Measurements from ENCODE around the gene FAM236C.
"Not testable (repeated sequence)": the region's sequence is repeated elsewhere in the genome, so short reads cannot be mapped to it uniquely, and the experiment has no call there.

The FAM236C gene

DNA sequence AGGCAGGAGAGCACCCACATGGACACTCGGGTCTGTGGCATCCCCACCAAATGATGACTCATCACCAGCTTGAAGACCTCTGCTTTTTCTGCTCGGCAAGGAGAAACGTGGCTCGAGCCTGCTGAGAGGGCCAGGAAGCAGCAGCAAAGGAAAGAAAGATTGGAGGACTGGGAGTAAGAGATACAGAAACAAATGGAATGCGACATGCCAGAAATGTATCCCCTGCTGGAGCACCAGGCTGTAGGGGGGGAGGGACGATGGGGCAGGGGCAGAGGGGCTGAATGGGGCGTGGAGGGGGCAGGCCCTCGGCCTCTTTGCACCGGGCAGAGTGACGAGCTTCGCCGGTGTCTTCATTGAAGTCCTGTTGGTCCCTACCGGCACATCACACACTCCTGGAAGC lies at the start of gene FAM236C:
Gene FAM236C (plus strand): TSS at position 301 of the 400 bp plus-strand sequence. CDS start 100 bp downstream, outside the sequence.
- DNase-seq, result not testable (repeated sequence)

DNA sequence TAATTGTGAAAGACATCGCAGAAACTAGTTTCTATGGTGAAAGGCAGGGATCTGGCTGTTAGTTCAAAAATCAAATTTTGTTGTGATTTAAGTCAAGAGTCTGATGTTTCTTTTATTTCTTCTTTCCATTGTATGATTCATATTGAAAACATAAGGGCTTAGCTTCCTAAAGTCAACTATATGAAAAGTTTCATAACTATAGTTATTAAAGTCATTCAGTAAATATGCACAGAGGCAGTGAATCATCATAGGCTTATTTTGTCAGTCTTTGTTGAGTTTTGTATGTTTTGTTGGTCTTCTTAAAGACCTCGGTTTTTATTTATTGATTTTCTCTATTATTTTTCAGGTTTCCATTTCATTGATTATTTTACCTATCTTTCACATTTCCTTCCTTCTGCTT lies 29.5 kb upstream of the FAM236C start:
- DNase-seq, result not testable (repeated sequence)

DNA sequence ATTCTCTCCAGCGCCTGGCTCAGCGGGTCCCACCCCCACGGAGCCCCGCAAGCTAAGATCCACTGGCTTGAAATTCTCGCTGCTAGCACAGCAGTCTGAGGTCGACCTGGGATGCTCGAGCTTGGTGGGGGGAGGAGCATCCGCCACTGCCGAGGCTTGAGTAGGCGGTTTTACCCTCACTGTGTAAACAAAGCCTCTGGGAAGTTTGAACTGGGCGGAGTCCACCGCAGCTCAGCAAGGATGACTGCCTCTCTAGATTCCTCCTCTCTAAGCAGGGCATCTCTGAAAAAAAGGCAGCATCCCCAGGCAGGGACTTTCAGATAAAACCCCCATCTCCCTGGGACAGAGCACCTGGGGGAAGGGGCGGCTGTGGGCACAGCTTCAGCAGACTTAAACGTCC lies 22.7 kb upstream of the FAM236C start:
- not testable (repeated sequence) for DNase-seq

DNA sequence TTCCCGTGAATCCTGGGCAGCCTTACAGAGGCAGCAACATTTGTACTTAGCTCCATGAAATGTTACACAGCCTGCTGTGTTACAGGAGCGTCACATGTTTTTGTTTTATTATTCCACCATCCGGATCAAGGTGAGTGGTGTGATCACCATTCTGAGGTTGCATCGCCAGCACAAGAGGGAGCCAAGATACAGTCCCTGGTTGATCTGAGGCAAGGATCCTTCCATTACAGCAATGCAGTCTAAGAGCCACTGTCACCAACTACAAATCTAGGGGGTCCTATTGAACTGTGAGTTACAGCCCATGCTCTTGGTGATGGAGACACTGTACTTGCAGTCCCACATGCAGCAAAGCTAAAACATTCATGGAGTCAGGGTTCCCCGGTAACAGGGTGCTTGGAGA lies 3.7 kb downstream of the FAM236C start:
- not testable (repeated sequence) for DNase-seq

DNA sequence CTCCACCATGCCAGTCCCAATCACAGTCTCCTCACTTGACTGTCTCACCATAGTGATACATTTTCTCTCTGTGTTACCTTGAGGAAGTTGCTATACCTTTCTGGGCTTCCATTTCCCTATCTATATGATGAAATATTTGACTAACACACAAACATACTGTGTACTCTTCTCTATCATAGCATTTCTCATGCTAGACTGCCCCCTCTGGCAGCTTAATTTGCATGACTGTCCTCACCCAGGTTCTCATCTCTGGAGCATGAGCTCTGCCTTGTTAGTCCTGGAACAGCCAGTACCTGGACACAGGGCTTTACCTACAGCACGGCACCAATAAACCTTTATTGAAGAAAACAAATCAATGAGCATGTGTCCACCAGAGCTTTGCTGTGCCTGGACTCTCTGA lies 19.9 kb downstream of the FAM236C start:
- DNase-seq, result not testable (repeated sequence)

DNA sequence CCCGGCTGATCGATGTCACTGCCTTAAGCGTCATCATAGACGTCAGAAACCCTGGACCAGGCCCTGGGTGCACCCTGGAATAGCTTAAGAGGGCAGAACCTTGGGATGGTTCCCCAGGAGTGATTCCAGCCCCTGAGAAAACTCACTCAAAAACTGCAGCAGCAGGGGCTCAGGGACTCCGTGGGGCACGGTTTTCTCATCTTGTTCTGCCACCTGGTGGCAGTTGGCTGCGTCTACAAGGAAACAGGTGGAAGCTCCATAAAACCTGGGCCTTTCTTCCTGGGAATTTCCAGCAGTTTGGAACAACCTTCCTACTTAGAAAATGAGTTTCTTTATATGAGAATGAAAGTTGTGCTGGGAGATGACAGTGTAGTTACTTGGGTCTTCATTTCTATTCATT lies 24.0 kb downstream of the FAM236C start:
- not testable (repeated sequence) for DNase-seq

DNA sequence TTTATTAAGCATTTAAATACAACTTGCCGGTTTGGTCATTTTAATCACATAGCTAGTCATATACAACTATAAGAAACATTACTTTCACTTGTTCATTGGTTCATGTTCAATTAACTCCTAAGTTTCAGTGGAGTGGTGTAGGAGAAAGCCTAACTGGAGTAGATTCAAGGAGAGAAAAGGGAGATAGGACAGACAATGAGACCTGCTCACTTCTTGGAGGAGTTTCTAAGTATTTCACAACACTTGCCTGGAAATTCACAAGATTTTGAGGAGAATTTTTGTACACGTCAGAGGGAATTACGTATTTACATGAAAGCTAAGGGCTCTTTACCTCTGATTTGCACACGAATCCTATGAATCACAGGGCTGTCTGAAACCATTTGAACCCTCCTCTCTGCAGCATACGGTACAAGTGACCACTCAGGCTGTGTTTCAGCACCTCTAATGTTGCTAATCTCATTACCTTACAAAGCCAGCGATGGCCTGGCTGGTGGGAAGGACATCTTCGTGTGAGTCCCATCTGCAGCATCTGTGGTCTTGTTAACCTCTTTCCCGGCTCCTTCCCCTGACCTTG lies 24.6 kb downstream of the FAM236C start:
- DNase-seq, result not testable (repeated sequence)

DNA sequence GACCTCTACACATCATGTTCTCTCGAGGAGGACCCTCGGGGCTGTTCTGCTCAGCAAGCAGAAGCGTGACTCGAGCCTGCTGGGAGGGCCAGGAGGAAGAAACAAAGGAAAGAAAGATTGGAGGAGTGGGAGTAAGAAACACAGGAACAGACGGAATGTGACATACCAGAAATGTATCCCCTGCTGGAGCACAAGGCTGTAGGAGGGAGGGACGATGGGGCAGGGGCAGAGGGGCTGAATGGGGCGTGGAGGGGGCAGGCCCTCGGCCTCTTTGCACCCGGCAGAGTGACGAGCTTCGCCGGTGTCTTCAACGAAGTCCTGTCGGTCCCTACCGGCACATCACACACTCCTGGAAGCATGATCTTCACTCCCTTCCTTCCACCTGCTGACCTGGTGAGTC lies 25.5 kb downstream of the FAM236C start, which contains the start of gene FAM236A:
Gene FAM236A (plus strand): TSS at position 301 of the 400 bp plus-strand sequence. CDS start 57 bp downstream, at position 358.
- not testable (repeated sequence) for DNase-seq

DNA sequence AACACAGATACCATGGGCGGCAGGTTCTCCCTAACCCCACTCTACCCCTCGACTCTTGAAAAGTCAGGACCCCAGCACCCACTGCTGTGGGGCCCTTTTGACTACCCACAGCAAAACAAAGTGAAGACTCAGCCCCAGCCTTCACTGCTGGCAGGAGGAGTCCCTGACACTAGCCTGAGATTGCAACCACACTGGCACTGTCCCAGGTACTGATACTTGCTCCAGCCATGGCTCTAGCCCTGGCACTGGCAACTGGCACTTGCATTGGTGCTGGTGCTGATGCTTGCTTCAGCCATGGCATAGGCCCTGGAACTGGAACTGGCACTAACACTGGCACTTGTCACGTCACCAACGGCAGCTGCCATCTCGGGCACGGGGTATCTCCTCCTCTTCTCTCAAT lies 29.9 kb downstream of the FAM236C start:
- not testable (repeated sequence) for DNase-seq

DNA sequence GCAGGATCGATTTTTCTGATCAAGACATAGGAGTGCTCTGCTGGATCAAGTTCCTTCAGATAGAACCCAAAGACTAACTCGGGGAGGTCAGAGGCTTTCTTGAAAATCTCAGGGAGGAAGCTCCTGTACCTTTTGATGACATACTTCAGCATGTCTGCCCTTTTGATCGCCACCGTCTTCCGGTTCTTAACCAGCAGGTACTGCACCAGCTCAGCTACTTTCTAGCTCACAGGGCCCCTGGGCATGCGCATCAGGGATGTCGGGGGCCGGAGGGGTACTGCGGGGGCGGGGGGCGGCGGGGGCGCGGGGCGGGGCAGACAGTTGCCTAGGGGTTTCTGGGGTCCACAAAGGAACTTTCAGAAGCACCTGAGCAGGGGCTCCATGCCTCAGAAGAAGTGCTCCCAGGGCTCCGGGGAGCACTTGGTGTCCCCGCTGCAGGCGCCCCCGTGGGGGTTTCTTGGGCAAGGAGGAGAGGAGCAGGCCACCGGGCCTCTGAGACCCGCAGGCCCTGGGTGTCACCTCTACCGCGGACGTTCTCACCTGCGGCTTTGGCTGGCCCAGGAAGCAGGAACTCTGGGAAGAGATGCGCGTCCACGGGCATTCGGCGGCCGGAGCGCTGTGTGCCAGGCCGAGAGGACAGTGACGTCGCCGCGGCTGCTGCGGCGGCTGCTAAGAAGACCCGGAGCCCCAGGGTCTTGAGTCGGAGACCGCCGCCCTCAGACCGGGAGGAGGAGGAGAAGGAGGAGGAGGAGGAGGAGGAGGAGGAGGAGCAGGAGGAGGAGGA lies 30.8 kb downstream of the FAM236C start:
- not testable (repeated sequence) for DNase-seq

DNA sequence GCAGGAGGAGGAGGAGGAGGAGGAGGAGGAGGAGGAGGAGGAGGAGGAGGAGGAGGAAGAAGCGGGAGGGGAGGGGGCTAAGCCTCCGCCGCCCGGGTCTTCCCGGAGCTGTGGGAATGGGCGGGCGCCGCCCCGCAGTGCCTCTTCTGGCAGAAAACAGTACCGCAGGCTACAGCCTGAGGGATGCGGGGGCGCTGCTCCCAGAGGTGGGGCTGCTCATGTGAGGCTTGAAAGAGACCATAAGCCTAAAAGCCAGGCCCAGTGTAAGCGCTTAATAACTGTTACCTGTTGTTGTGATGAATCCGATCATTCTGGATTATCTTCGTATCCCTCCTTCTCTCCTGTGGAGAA lies 31.4 kb downstream of the FAM236C start, which contains the start of gene DMRTC1:
Gene DMRTC1 (minus strand): TSS at position 19 of the 351 bp plus-strand sequence. CDS start 68,143 bp downstream, outside the sequence.
- not testable (repeated sequence) for DNase-seq

DNA sequence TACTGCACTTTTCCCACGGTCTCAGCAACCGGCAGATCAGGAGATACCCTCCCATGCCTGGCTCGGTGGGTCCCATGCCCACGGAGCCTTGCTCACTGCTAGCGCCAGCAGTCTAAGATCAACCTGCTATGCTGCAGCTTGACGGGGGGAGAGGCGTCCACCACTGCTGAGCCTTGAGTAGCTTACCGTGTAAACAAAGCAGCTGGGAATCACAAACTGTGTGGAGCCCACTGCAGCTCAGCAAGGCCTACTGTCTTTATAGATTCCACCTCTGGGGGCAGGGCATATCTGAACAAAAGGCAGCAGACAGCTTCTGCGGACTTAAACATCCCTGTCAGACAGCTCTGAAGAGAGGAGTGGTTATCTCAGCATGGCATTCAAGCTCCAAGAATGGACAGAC lies 47.6 kb downstream of the FAM236C start:
- not testable (repeated sequence) for DNase-seq

All from fibroblast of skin of right quadriceps (primary cell).